Mesendoderm (in vitro differentiated cells): Measurements from ENCODE around the gene OTUD1.
A peak's percentile ranks its signal among the peaks of the same experiment; 100 is the strongest.

ENCODE experiments used
- DNase-seq: peaks from one replicate; pipeline ENCODE4 v3.0.0; 2013
- H2AK5ac ChIP-seq: 2 replicates; pipeline ENCODE4 v1.6.1; 2013; ENCODE audit warnings: low read length, inconsistent platforms
- H2BK120ac ChIP-seq: 2 replicates; pipeline ENCODE4 v1.6.1; 2013; ENCODE audit warnings: low read depth, mild to moderate bottlenecking, low read length, moderate library complexity, mixed read lengths
- H2BK15ac ChIP-seq: replicated peaks from 2 replicates; pipeline ENCODE4 v1.6.1; 2013; ENCODE audit warnings: low read depth, mild to moderate bottlenecking, moderate library complexity
- H2BK5ac ChIP-seq: 2 replicates; pipeline ENCODE4 v1.6.1; 2013; ENCODE audit warnings: low read length, inconsistent platforms
- H3K18ac ChIP-seq: 2 replicates; pipeline ENCODE4 v1.6.1; 2013; ENCODE audit warnings: mild to moderate bottlenecking, low read length, mixed read lengths
- H3K23ac ChIP-seq: one replicate; pipeline ENCODE4 v1.6.1; 2013; ENCODE audit warnings: low read length
- H3K27ac ChIP-seq: 2 replicates; pipeline ENCODE4 v1.5.1; 2013; ENCODE audit warnings: low read depth, mild to moderate bottlenecking, inconsistent platforms, low read length, moderate library complexity
- H3K27me3 ChIP-seq: 2 replicates; pipeline ENCODE4 v1.6.1; 2013; ENCODE audit warnings: low read length, control low read depth, mild to moderate bottlenecking, inconsistent platforms; ENCODE audit not compliant: insufficient read depth, poor library complexity
- H3K36me3 ChIP-seq: 2 replicates; pipeline ENCODE4 v1.6.1; 2013; ENCODE audit warnings: low read length, inconsistent platforms; ENCODE audit not compliant: control insufficient read depth, insufficient read depth
- H3K4ac ChIP-seq: one replicate; pipeline ENCODE4 v1.6.1; 2013; ENCODE audit warnings: low read depth, mild to moderate bottlenecking, low read length, moderate library complexity
- H3K4me1 ChIP-seq: 2 replicates; pipeline ENCODE4 v1.6.1; 2013; ENCODE audit warnings: low read depth, low read length, inconsistent platforms; ENCODE audit not compliant: control insufficient read depth
- H3K4me2 ChIP-seq: 2 replicates; pipeline ENCODE4 v1.6.1; 2013; ENCODE audit warnings: low read length
- H3K4me3 ChIP-seq: 2 replicates; pipeline ENCODE4 v1.5.1; 2013; ENCODE audit warnings: mild to moderate bottlenecking, low read length
- H3K56ac ChIP-seq: one replicate; pipeline ENCODE4 v1.6.1; 2013; ENCODE audit warnings: low read length
- H3K79me1 ChIP-seq: 2 replicates; pipeline ENCODE4 v1.6.1; 2013; ENCODE audit warnings: low read length, inconsistent platforms
- H3K79me2 ChIP-seq: 2 replicates; pipeline ENCODE4 v1.6.1; 2013; ENCODE audit warnings: mild to moderate bottlenecking, low read length; ENCODE audit not compliant: control insufficient read depth, insufficient read depth
- H3K9ac ChIP-seq: 2 replicates; pipeline ENCODE4 v1.6.1; 2013; ENCODE audit warnings: low read length, inconsistent platforms
- H4K5ac ChIP-seq: one replicate; pipeline ENCODE4 v1.6.1; 2013; ENCODE audit warnings: low read length
- H4K8ac ChIP-seq: one replicate; pipeline ENCODE4 v1.6.1; 2013; ENCODE audit warnings: low read depth, mild to moderate bottlenecking, control low read depth, low read length, moderate library complexity
- WGBS: extraction: QIAGEN DNeasy Blood & Tissue Kit; methylation state at CpG from one replicate; pipeline ENCODE4 v1.1.7; 2013; ENCODE audit warnings: low lambda C conversion rate, missing lambda C conversion rate; ENCODE audit not compliant: insufficient coverage; ENCODE audit errors: extremely low coverage; 5-methylcytosine and 5-hydroxymethylcytosine counted together

OTUD1 gene

GRCh38 chr10:23417254-23417653 is 21.6 kb upstream of the OTUD1 start:
- H2BK120ac ChIP-seq = no peak overlapping the region
- no CpG with 5 or more reads among the region's 1 CpG for WGBS
- no peak overlapping the region for H3K4ac ChIP-seq
- DNase-seq = peak; percentile 82
- no peak overlapping the region for H2BK5ac ChIP-seq
- no peak overlapping the region for H3K56ac ChIP-seq
- H3K79me2 ChIP-seq = no peaks in the 10 kb centered on the region
- no peak overlapping the region for H3K4me2 ChIP-seq
- H3K4me1 ChIP-seq = peaks cover 4% of the 10 kb centered on the region
- no peak overlapping the region for H3K23ac ChIP-seq
- H2AK5ac ChIP-seq = no peak overlapping the region
- H3K18ac ChIP-seq = no peak overlapping the region
- no peaks in the 10 kb centered on the region for H3K27me3 ChIP-seq
- H2BK15ac ChIP-seq = no peak overlapping the region
- H3K27ac ChIP-seq = peak overlapping the region; percentile 51
- H3K4me3 ChIP-seq = no peak overlapping the region
- no peak overlapping the region for H4K8ac ChIP-seq
- no peak overlapping the region for H3K9ac ChIP-seq
- no peak overlapping the region for H4K5ac ChIP-seq
- H3K36me3 ChIP-seq = no peaks in the 10 kb centered on the region
- no peaks in the 10 kb centered on the region for H3K79me1 ChIP-seq

DNA sequence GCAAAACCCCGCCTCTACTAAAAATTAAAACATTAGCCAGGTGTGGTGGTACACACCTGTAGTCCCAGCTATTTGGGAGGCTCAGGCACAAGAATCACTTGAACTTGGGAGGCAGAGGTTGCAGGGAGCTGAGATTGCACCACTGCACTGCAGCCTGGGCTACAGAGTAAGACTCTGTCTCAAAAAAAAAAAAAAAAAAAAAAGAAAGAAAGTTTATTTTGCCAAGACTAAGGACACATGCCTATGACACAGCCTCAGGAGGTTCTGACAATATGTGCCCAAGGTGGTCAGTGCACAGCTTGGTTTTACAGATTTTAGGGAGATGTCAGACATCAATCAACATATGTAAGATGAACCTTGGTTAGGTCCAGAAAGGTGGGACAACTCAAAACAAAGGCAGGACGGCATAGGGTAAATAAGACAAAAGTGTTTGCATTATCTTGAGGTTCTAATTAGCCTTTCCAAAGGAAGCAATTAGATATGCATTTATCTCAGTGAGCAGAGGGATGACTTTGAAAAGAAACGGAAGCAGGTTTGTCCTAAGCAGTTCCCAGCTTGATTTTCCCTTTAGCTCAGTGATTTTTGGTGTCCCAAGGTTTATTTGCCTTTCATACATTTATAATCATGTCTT is 20.7 kb upstream of the OTUD1 start:
- H3K4me2 ChIP-seq = no peak overlapping the region

GRCh38 chr10:23419201-23419600 is 19.7 kb upstream of the OTUD1 start:
- Histone ChIP-seq H3K36me3 (no peaks in the 10 kb centered on the region), H4K5ac (no peak overlapping the region), H2BK120ac (no peak overlapping the region), H3K4me3 (no peak overlapping the region), H3K79me2 (no peaks in the 10 kb centered on the region), H2BK5ac (peak overlapping the region; percentile 37), H3K56ac (peak overlapping the region; percentile 38), H3K27me3 (no peaks in the 10 kb centered on the region), H3K4me1 (peaks cover 4% of the 10 kb centered on the region), H2AK5ac (no peak overlapping the region), H2BK15ac (no peak overlapping the region), H3K4me2 (no peak overlapping the region), H3K79me1 (no peaks in the 10 kb centered on the region), H3K4ac (peak overlapping the region; percentile 86), H3K18ac (no peak overlapping the region), H4K8ac (no peak overlapping the region), H3K23ac (no peak overlapping the region), H3K9ac (no peak overlapping the region), H3K27ac (no peak overlapping the region)
- DNase-seq = no peak
- WGBS = no CpG with 5 or more reads among the region's 5 CpGs

More for the DNA sequence above, 20.7 kb upstream of the OTUD1 start:
- Histone ChIP-seq H3K27me3 (no peaks in the 10 kb centered on the region), H4K5ac (no peak overlapping the region), H3K27ac (peak overlapping the region; percentile 77), H3K56ac (no peak overlapping the region), H3K4ac (no peak overlapping the region), H3K36me3 (no peaks in the 10 kb centered on the region), H2AK5ac (no peak overlapping the region), H3K4me1 (peaks cover 4% of the 10 kb centered on the region), H3K79me1 (no peaks in the 10 kb centered on the region), H2BK120ac (peak overlapping the region; percentile 61), H3K4me3 (no peak overlapping the region), H2BK5ac (peak overlapping the region; percentile 76), H3K79me2 (no peaks in the 10 kb centered on the region), H3K18ac (peak overlapping the region; percentile 22), H2BK15ac (no peak overlapping the region), H3K23ac (no peak overlapping the region), H3K9ac (no peak overlapping the region), H4K8ac (no peak overlapping the region)
- DNase-seq = peak; percentile 51
- no CpG with 5 or more reads among the region's 3 CpGs for WGBS

DNA sequence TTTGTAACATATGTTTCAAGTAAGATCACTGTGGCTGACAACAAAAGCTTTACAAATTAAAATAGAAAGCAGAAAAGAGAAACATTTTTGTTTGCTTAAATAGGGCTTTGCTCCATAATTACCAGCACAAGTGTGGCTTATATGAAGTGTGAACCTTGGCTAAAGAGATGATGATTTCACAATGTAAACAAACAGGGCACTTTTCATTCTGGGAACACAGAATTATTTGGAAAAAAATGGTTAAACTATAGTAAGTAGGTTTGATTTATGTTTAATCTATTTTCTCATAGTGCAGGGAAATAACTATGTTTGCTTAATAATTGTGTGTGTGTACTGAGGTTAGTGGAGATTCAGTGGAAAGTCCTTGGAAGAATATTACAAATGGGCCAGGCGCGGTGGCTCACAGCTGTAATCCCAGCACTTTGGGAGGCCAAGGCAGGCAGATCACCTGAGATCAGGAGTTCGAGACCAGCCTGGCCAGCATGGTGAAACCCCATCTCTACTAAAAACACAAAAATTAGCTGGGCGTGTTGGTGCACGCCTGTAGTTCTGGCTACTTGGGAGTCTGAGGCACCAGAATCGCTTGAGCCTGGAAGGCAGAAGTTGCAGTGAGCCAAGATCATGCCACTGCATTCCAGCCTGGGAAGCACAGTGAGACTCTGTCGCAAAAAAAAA is 19.1 kb upstream of the OTUD1 start:
- Histone ChIP-seq H2BK15ac (no peak overlapping the region), H2AK5ac (no peak overlapping the region), H3K18ac (no peak overlapping the region), H3K56ac (no peak overlapping the region), H4K8ac (no peak overlapping the region), H3K27me3 (no peaks in the 10 kb centered on the region), H3K23ac (no peak overlapping the region), H4K5ac (no peak overlapping the region), H3K9ac (no peak overlapping the region), H3K36me3 (no peaks in the 10 kb centered on the region), H3K4me3 (no peak overlapping the region), H3K4me1 (peaks cover 4% of the 10 kb centered on the region), H2BK5ac (no peak overlapping the region), H3K27ac (no peak overlapping the region), H3K4me2 (no peak overlapping the region), H2BK120ac (no peak overlapping the region), H3K4ac (no peak overlapping the region), H3K79me2 (no peaks in the 10 kb centered on the region), H3K79me1 (no peaks in the 10 kb centered on the region)
- no CpG with 5 or more reads among the region's 7 CpGs for WGBS
- DNase-seq = no peak

DNA sequence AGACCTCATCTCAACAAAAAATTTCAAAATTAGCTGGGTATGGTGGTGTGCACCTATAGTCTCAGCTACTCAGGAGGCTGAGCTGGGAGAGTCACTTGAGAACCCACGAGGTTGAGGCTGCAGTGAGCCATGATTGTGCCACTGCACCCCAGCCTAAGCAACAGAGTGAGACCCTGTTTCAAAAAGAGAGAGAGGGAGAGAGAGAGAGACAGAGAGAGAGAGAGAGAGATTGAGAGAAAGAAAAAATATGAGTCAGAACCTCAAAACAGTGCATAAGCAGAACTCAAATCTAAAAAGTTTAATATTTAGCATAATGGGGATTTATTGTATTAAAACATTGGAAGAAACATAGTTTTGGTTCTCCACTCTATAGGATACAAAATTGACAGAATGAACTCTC is 17.5 kb upstream of the OTUD1 start:
- H2AK5ac ChIP-seq = no peak overlapping the region
- peak overlapping the region; percentile 13 for H4K8ac ChIP-seq
- peaks cover 4% of the 10 kb centered on the region for H3K4me1 ChIP-seq
- H3K56ac ChIP-seq = no peak overlapping the region
- no peaks in the 10 kb centered on the region for H3K27me3 ChIP-seq
- H3K27ac ChIP-seq = no peak overlapping the region
- H3K4me3 ChIP-seq = no peak overlapping the region
- no peak overlapping the region for H3K9ac ChIP-seq
- no peak for DNase-seq
- no peak overlapping the region for H2BK5ac ChIP-seq
- H3K36me3 ChIP-seq = no peaks in the 10 kb centered on the region
- H3K4ac ChIP-seq = no peak overlapping the region
- no peak overlapping the region for H2BK120ac ChIP-seq
- no CpG with 5 or more reads among the region's 1 CpG for WGBS
- no peaks in the 10 kb centered on the region for H3K79me2 ChIP-seq
- no peak overlapping the region for H2BK15ac ChIP-seq
- no peak overlapping the region for H3K23ac ChIP-seq
- H4K5ac ChIP-seq = no peak overlapping the region
- no peak overlapping the region for H3K4me2 ChIP-seq
- H3K18ac ChIP-seq = no peak overlapping the region
- no peaks in the 10 kb centered on the region for H3K79me1 ChIP-seq
